ENCODE data around the gene MARK1. TPM values are rescaled to one million over a fixed set of nuclear protein-coding genes. Genes with fewer than 3 reads are reported as not detected.

The MARK1 gene
- total RNA-seq, 2 experiments from 2014 or later = not detected

GRCh38 chr1:220528679-220529501 is 954 bp downstream of the MARK1 start:
- H4K20me1 ChIP-seq (ENCODE audit: insufficient read depth, low read length) = no peaks in the 10 kb centered on the region
- TF ChIP-seq EZH2phosphoT487 (IDR thresholded peaks at IDR 0.05; ENCODE audit: borderline replicate concordance, low read depth, low read length) (no peak), CTCF (conservative IDR thresholded peaks at IDR 0.05; ENCODE audit: low read length) (no peak)
- no peaks in the 10 kb centered on the region for H3K36me3 ChIP-seq (ENCODE audit: insufficient read depth, low read length)
- no peaks in the 10 kb centered on the region for H3K4me1 ChIP-seq (ENCODE audit: insufficient read depth, low read length, poor library complexity, severe bottlenecking)
- no peak overlapping the region for H3K4me2 ChIP-seq (ENCODE audit: low read length)
- no peak overlapping the region for H3K4me3 ChIP-seq (ENCODE audit: low read depth, low read length, poor library complexity, severe bottlenecking)
- H3K9me3 ChIP-seq (ENCODE audit: low read length) = no peaks in the 10 kb centered on the region
- DNase-seq (ENCODE audit: low spot score) = no peak
- CTCF ChIA-PET (ENCODE audit: unreplicated experiment) = no interaction called here
- no TSS peak for BruUV-seq (replicated peaks)
- no peaks in the 10 kb centered on the region for H3K9me2 ChIP-seq (ENCODE audit: insufficient read depth, low read length)
- no peak overlapping the region for H3K27ac ChIP-seq (ENCODE audit: low read depth, low read length, poor library complexity, severe bottlenecking)
- H3K79me2 ChIP-seq (ENCODE audit: insufficient read depth, low read depth, low read length) = no peaks in the 10 kb centered on the region
- H2AFZ ChIP-seq (ENCODE audit: low read length) = no peak overlapping the region
- intact Hi-C loops (cut with micrococcal nuclease; ENCODE audit: unreplicated experiment) = no loop called here
- POLR2A ChIA-PET = no interaction called here

- TF ChIP-seq CTCF (conservative IDR thresholded peaks at IDR 0.05; ENCODE audit: low read length) (no peak), EZH2phosphoT487 (IDR thresholded peaks at IDR 0.05; ENCODE audit: borderline replicate concordance, low read depth, low read length) (no peak)
- Histone ChIP-seq H3K9me3 (ENCODE audit: low read length) (no peaks in the 10 kb centered on the region), H2AFZ (ENCODE audit: low read length) (no peak overlapping the region), H3K36me3 (ENCODE audit: insufficient read depth, low read length) (no peaks in the 10 kb centered on the region), H4K20me1 (ENCODE audit: insufficient read depth, low read length) (no peaks in the 10 kb centered on the region), H3K27ac (ENCODE audit: low read depth, low read length, poor library complexity, severe bottlenecking) (no peak overlapping the region), H3K4me2 (ENCODE audit: low read length) (no peak overlapping the region), H3K4me1 (ENCODE audit: insufficient read depth, low read length, poor library complexity, severe bottlenecking) (no peaks in the 10 kb centered on the region), H3K4me3 (ENCODE audit: low read depth, low read length, poor library complexity, severe bottlenecking) (no peak overlapping the region), H3K9me2 (ENCODE audit: insufficient read depth, low read length) (no peaks in the 10 kb centered on the region), H3K79me2 (ENCODE audit: insufficient read depth, low read depth, low read length) (no peaks in the 10 kb centered on the region)
- no TSS peak for BruUV-seq (replicated peaks)
- ChIA-PET CTCF (ENCODE audit: unreplicated experiment) (no interaction called here), POLR2A (no interaction called here)
- intact Hi-C loops (cut with micrococcal nuclease; ENCODE audit: unreplicated experiment) = no loop called here
- no peak for DNase-seq (ENCODE audit: low spot score)
These were observed 1.6 kb downstream of the MARK1 start for GRCh38 chr1:220529521-220530020.

GRCh38 chr1:220533504-220534109 is 5.7 kb downstream of the MARK1 start:
- DNase-seq (ENCODE audit: low spot score) = no peak
- Histone ChIP-seq H3K4me1 (ENCODE audit: insufficient read depth, low read length, poor library complexity, severe bottlenecking) (no peaks in the 10 kb centered on the region), H2AFZ (ENCODE audit: low read length) (no peak overlapping the region), H3K9me3 (ENCODE audit: low read length) (no peaks in the 10 kb centered on the region), H3K36me3 (ENCODE audit: insufficient read depth, low read length) (no peaks in the 10 kb centered on the region), H3K4me3 (ENCODE audit: low read depth, low read length, poor library complexity, severe bottlenecking) (no peak overlapping the region), H3K9me2 (ENCODE audit: insufficient read depth, low read length) (no peaks in the 10 kb centered on the region), H3K4me2 (ENCODE audit: low read length) (no peak overlapping the region), H3K79me2 (ENCODE audit: insufficient read depth, low read depth, low read length) (no peaks in the 10 kb centered on the region), H3K27ac (ENCODE audit: low read depth, low read length, poor library complexity, severe bottlenecking) (no peak overlapping the region), H4K20me1 (ENCODE audit: insufficient read depth, low read length) (no peaks in the 10 kb centered on the region)
- BruUV-seq (replicated peaks) = no TSS peak
- no peak for TF ChIP-seq EZH2phosphoT487 (IDR thresholded peaks at IDR 0.05; ENCODE audit: borderline replicate concordance, low read depth, low read length)
- no peak for TF ChIP-seq CTCF (conservative IDR thresholded peaks at IDR 0.05; ENCODE audit: low read length)
- ChIA-PET POLR2A (interaction anchor here (0.7 kb wide), 1 partner anchor 267 kb away, joined by 3 read pairs; no protein-coding TSS in a partner anchor), CTCF (ENCODE audit: unreplicated experiment) (no interaction called here)
- intact Hi-C loops (cut with micrococcal nuclease; ENCODE audit: unreplicated experiment) = no loop called here
